Measurements from ENCODE around the gene ABL2. TPM values are rescaled to one million over a fixed set of nuclear protein-coding genes. Genes with fewer than 3 reads are reported as not detected.

ABL2 gene
- total RNA-seq, 2 experiments from 2014 or later = 8.2 to 8.4 TPM

GRCh38 chr1:179194068-179194537, 35.4 kb downstream of the ABL2 start:
- ATAC-seq (no peak), DNase-seq (no peak)
- H3K4me3 Mint-ChIP-seq = no peak overlapping the region
- peaks cover 24% of the 10 kb centered on the region for H3K4me1 Mint-ChIP-seq (ENCODE audit: low read depth)
- ChIA-PET CTCF (interaction anchor here (0.8 to 1.7 kb wide), 4 partner anchors 8 to 73 kb away, joined by 3 to 8 read pairs (median 5); no protein-coding TSS in a partner anchor), POLR2A (interaction anchor here (0.5 kb wide), 1 partner anchor 31 kb away, joined by 3 read pairs; no protein-coding TSS in a partner anchor)
- H3K36me3 Mint-ChIP-seq (ENCODE audit: low read depth) = peaks cover 2% of the 10 kb centered on the region
- TF ChIP-seq, protein P1, sequence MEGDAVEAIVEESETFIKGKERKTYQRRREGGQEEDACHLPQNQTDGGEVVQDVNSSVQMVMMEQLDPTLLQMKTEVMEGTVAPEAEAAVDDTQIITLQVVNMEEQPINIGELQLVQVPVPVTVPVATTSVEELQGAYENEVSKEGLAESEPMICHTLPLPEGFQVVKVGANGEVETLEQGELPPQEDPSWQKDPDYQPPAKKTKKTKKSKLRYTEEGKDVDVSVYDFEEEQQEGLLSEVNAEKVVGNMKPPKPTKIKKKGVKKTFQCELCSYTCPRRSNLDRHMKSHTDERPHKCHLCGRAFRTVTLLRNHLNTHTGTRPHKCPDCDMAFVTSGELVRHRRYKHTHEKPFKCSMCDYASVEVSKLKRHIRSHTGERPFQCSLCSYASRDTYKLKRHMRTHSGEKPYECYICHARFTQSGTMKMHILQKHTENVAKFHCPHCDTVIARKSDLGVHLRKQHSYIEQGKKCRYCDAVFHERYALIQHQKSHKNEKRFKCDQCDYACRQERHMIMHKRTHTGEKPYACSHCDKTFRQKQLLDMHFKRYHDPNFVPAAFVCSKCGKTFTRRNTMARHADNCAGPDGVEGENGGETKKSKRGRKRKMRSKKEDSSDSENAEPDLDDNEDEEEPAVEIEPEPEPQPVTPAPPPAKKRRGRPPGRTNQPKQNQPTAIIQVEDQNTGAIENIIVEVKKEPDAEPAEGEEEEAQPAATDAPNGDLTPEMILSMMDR (IDR thresholded peaks at IDR 0.05) = no peak
- no peak overlapping the region for H3K27ac Mint-ChIP-seq
- H3K9me3 Mint-ChIP-seq = no peaks in the 10 kb centered on the region
- H3K27me3 Mint-ChIP-seq = no peaks in the 10 kb centered on the region
- intact Hi-C loops (cut with micrococcal nuclease) = loop anchor here (5.0 kb wide), 1 partner anchor 72 kb away; no protein-coding TSS in a partner anchor

GRCh38 chr1:179190861-179191260, 38.6 kb downstream of the ABL2 start:
- ATAC-seq (no peak), DNase-seq (no peak)
- CTCF ChIA-PET = no interaction called here
- Mint-ChIP-seq H3K9me3 (no peaks in the 10 kb centered on the region), H3K27ac (no peak overlapping the region), H3K27me3 (no peaks in the 10 kb centered on the region), H3K36me3 (ENCODE audit: low read depth) (peaks cover 2% of the 10 kb centered on the region), H3K4me1 (ENCODE audit: low read depth) (peaks cover 25% of the 10 kb centered on the region), H3K4me3 (no peak overlapping the region)
- TF ChIP-seq, protein P1 (IDR thresholded peaks at IDR 0.05) = no peak
- intact Hi-C loops (cut with micrococcal nuclease) = loop anchor here (5.0 kb wide), 1 partner anchor 69 kb away; no protein-coding TSS in a partner anchor
- POLR2A ChIA-PET = interaction anchor here (0.8 kb wide), 1 partner anchor 12 kb away, joined by 3 read pairs; no protein-coding TSS in a partner anchor

GRCh38 chr1:179187735-179188471, 41.6 kb downstream of the ABL2 start:
- Mint-ChIP-seq H3K4me3 (no peak overlapping the region), H3K27me3 (no peaks in the 10 kb centered on the region), H3K27ac (peak overlapping the region; percentile 2), H3K9me3 (no peaks in the 10 kb centered on the region), H3K4me1 (ENCODE audit: low read depth) (peaks cover 31% of the 10 kb centered on the region), H3K36me3 (ENCODE audit: low read depth) (peaks cover 2% of the 10 kb centered on the region)
- intact Hi-C loops (cut with micrococcal nuclease) = no loop called here
- TF ChIP-seq, protein P1 (IDR thresholded peaks at IDR 0.05) = no peak
- no peak for ATAC-seq
- DNase-seq = no peak
- ChIA-PET CTCF (no interaction called here), POLR2A (no interaction called here)

- intact Hi-C loops (cut with micrococcal nuclease) = no loop called here
- Mint-ChIP-seq H3K4me1 (ENCODE audit: low read depth) (peaks cover 27% of the 10 kb centered on the region), H3K27me3 (no peaks in the 10 kb centered on the region), H3K9me3 (no peaks in the 10 kb centered on the region), H3K27ac (no peak overlapping the region), H3K36me3 (ENCODE audit: low read depth) (peaks cover 2% of the 10 kb centered on the region), H3K4me3 (no peak overlapping the region)
- DNase-seq = no peak
- ATAC-seq = no peak
- TF ChIP-seq, protein P1 (IDR thresholded peaks at IDR 0.05) = no peak
- CTCF ChIA-PET = no interaction called here
- POLR2A ChIA-PET = no interaction called here
Observed at GRCh38 chr1:179187043-179187442, 42.4 kb downstream of the ABL2 start.

DNA sequence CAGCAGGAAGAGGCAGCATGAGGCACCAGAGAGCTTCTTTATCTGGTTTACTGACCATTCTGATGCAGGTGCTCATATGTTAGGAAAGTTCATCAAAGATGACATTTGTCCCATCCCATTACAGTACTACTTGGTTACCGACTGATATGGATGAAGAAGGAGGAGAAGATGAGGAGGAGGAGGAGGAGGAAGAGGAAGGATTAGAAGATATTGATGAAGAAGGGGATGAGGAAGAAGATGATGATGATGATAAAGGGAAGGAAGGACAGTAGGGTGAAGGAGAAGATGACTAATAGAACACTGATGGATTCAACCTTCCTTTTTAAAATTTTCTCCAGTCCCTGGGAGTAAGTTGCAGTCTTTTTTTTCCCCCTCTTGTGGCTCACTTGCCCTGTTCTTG, 45.1 kb downstream of the ABL2 start:
- H3K27ac Mint-ChIP-seq = no peak overlapping the region
- H3K4me3 Mint-ChIP-seq = no peak overlapping the region
- intact Hi-C loops (cut with micrococcal nuclease) = no loop called here
- H3K36me3 Mint-ChIP-seq (ENCODE audit: low read depth) = peaks cover 2% of the 10 kb centered on the region
- peaks cover 18% of the 10 kb centered on the region for H3K4me1 Mint-ChIP-seq (ENCODE audit: low read depth)
- ChIA-PET CTCF (interaction anchor here (0.9 kb wide), 1 partner anchor 186 kb away, joined by 3 read pairs; no protein-coding TSS in a partner anchor), POLR2A (no interaction called here)
- ATAC-seq (no peak), DNase-seq (no peak)
- no peaks in the 10 kb centered on the region for H3K27me3 Mint-ChIP-seq
- no peaks in the 10 kb centered on the region for H3K9me3 Mint-ChIP-seq
- TF ChIP-seq, protein P1 (IDR thresholded peaks at IDR 0.05) = no peak

Measured in activated CD8-positive, alpha-beta T cell treated with anti-CD3 and anti-CD28 coated beads for 36 hours (primary cell).